Measurements from ENCODE around the gene PJA2.

The PJA2 gene

GRCh38 chr5:109351988-109352864 is 57.5 kb downstream of the PJA2 start:
- no peak for DNase-seq (ENCODE audit: low read depth)
- TF ChIP-seq CTCF (conservative IDR thresholded peaks at IDR 0.05; ENCODE audit: control insufficient read depth, insufficient read depth, low read depth, low read length), result no peak
- no peak overlapping the region for H3K4me3 ChIP-seq (ENCODE audit: control insufficient read depth, low read depth, low read length)

GRCh38 chr5:109350537-109351270 is 59.1 kb downstream of the PJA2 start:
- TF ChIP-seq CTCF (conservative IDR thresholded peaks at IDR 0.05; ENCODE audit: control insufficient read depth, insufficient read depth, low read depth, low read length), result no peak
- peak; percentile 26 for DNase-seq (ENCODE audit: low read depth)
- no peak overlapping the region for H3K4me3 ChIP-seq (ENCODE audit: control insufficient read depth, low read depth, low read length)

GRCh38 chr5:109349388-109349787 is 60.4 kb downstream of the PJA2 start:
- H3K4me3 ChIP-seq (ENCODE audit: control insufficient read depth, low read depth, low read length), result no peak overlapping the region
- TF ChIP-seq CTCF (conservative IDR thresholded peaks at IDR 0.05; ENCODE audit: control insufficient read depth, insufficient read depth, low read depth, low read length), result no peak
- no peak for DNase-seq (ENCODE audit: low read depth)

GRCh38 chr5:109347252-109347888 is 62.4 kb downstream of the PJA2 start:
- no peak for DNase-seq (ENCODE audit: low read depth)
- TF ChIP-seq CTCF (conservative IDR thresholded peaks at IDR 0.05; ENCODE audit: control insufficient read depth, insufficient read depth, low read depth, low read length), result no peak
- no peak overlapping the region for H3K4me3 ChIP-seq (ENCODE audit: control insufficient read depth, low read depth, low read length)

GRCh38 chr5:109345699-109346098 is 64.1 kb downstream of the PJA2 start:
- peak; percentile 52 for DNase-seq (ENCODE audit: low read depth)
- TF ChIP-seq CTCF (conservative IDR thresholded peaks at IDR 0.05; ENCODE audit: control insufficient read depth, insufficient read depth, low read depth, low read length), result no peak
- no peak overlapping the region for H3K4me3 ChIP-seq (ENCODE audit: control insufficient read depth, low read depth, low read length)

- no peak for TF ChIP-seq CTCF (conservative IDR thresholded peaks at IDR 0.05; ENCODE audit: control insufficient read depth, insufficient read depth, low read depth, low read length)
- H3K4me3 ChIP-seq (ENCODE audit: control insufficient read depth, low read depth, low read length), result no peak overlapping the region
- no peak for DNase-seq (ENCODE audit: low read depth)
Measured at GRCh38 chr5:109340351-109340750, 69.4 kb downstream of the PJA2 start.

All from fibroblast of mammary gland (primary cell).